Kidney (tissue), 14 donors: ENCODE measurements around the gene SARS1. TPM values are rescaled to one million over a fixed set of nuclear protein-coding genes. Genes with fewer than 3 reads are reported as not detected.

Source experiments
- DNase-seq, 5 donors: peaks; one replicate each; pipeline ENCODE4 v3.0.0-alpha.2; 2013 to 2020
- FAIRE-seq: peaks from 2 replicates; lab custom pipeline; 2012; peaks lifted over from hg19 to GRCh38; lab: Jason Lieb, UNC
- H3K27ac ChIP-seq, 2 donors: one replicate each; pipeline ENCODE4 v1.7.0; 2013; ENCODE audit warnings: low read depth in 2 of 2, low read length in 2 of 2, inconsistent platforms in 1 of 2
- H3K27me3 ChIP-seq: one replicate; pipeline ENCODE4 v1.7.1; 2013; ENCODE audit warnings: low read length, inconsistent platforms; ENCODE audit not compliant: control insufficient read depth, insufficient read depth
- H3K36me3 ChIP-seq, 3 donors: one replicate each; pipeline versions ENCODE4 v1.7.0 to v1.7.1; 2013; ENCODE audit warnings: low read length in 3 of 3, control low read depth in 1 of 3, inconsistent platforms in 1 of 3; ENCODE audit not compliant: insufficient read depth in 3 of 3, control insufficient read depth in 2 of 3
- H3K4me1 ChIP-seq, 3 donors: one replicate each; pipeline versions ENCODE4 v1.7.0 to v1.7.1; 2013; ENCODE audit warnings: low read length in 3 of 3, inconsistent platforms in 1 of 3, low read depth in 1 of 3; ENCODE audit not compliant: control insufficient read depth in 2 of 3, insufficient read depth in 2 of 3
- H3K4me3 ChIP-seq, 3 donors: one replicate each; pipeline versions ENCODE4 v1.7.0 to v1.8.1; 2013; ENCODE audit warnings: low read length in 3 of 3, control low read depth in 1 of 3, inconsistent platforms in 1 of 3
- H3K9ac ChIP-seq, 3 donors: one replicate each; pipeline versions ENCODE4 v1.7.0 to v1.7.1; 2013; ENCODE audit warnings: low read length in 3 of 3, control low read depth in 1 of 3, inconsistent platforms in 1 of 3
- H3K9me3 ChIP-seq, 3 donors: one replicate each; pipeline versions ENCODE4 v1.7.0 to v1.7.1; 2013; ENCODE audit warnings: low read length in 3 of 3, control low read depth in 1 of 3, inconsistent platforms in 1 of 3; ENCODE audit not compliant: control insufficient read depth in 2 of 3, insufficient read depth in 1 of 3
- CTCF ChIP-seq: IDR thresholded peaks from 3 replicates; pipeline ENCODE4 v1.5.1; 2012; ENCODE audit warnings: mild to moderate bottlenecking, moderate library complexity, borderline replicate concordance; ENCODE audit not compliant: insufficient read depth; ENCODE audit errors: extremely low read depth
- intact Hi-C: fragments of 100-400 bp; cut with DNase I; formaldehyde crosslinking; loops from one replicate; pipeline ENCODE4 v1.11.1; 2022
- polyA plus RNA-seq: library from polyadenylated mRNA; stranded (reverse); fragments of 350-450 nt; fragmentation: Illumina TruSeq; extraction: RNeasy Lipid Tissue Mini Kit (QIAGEN cat#74804); gene quantifications from one replicate; pipeline ENCODE4 v1.2.3, GENCODE V29; 2014; ENCODE audit warnings: low read depth, low replicate concordance; ENCODE audit not compliant: insufficient read depth
- total RNA-seq: library from RNA; stranded (reverse); fragmentation: NEBNext Ultra II Directional; extraction: Animal tissue kit (Norgen Biotek cat#: 25700); gene quantifications from one replicate; pipeline ENCODE4 v1.2.1, GENCODE V29; 2021
- donor health status: control.
- donor health status: control.
- donor health status: control.
- donor health status: control.
- donor health status: control.
- donor health status: DM: yes; HTN: yes; CAD: no.
- donor health status: Normal renal cell carcinoma (clear cell type).

The SARS1 gene
- total and polyA plus RNA-seq, 2 donors from 2014 or later, result 114 to 181 TPM

GRCh38 chr1:109256971-109257681, 43.4 kb downstream of the SARS1 start:
- Histone ChIP-seq H3K9ac (no peak overlapping the region), H3K9me3 (no peaks in the 10 kb centered on the region), H3K36me3 (peaks cover 0 to 2% (median 0%) of the 10 kb centered on the region in 3 donors), H3K27ac (no peak overlapping the region), H3K4me3 (no peak overlapping the region), H3K27me3 (no peaks in the 10 kb centered on the region), H3K4me1 (peaks cover 0 to 30% (median 17%) of the 10 kb centered on the region in 3 donors)
- TF ChIP-seq CTCF, result no peak
- intact Hi-C loops, result no loop called here
- FAIRE-seq, result no peak
- DNase-seq, result peak in 2 of 5 donors; percentile 43 to 45

- H3K27ac ChIP-seq, result no peak overlapping the region
- TF ChIP-seq CTCF, result no peak
- intact Hi-C loops, result no loop called here
- H3K9ac ChIP-seq, result no peak overlapping the region
- DNase-seq, result peak; percentile 50 to 69 (median 66)
- FAIRE-seq, result no peak
- H3K4me3 ChIP-seq, result no peak overlapping the region
- peaks cover 0 to 27% (median 17%) of the 10 kb centered on the region in 3 donors for H3K4me1 ChIP-seq
- H3K36me3 ChIP-seq, result peaks cover 0 to 2% (median 0%) of the 10 kb centered on the region in 3 donors
- H3K9me3 ChIP-seq, result no peaks in the 10 kb centered on the region
- no peaks in the 10 kb centered on the region for H3K27me3 ChIP-seq
These were observed 44.1 kb downstream of the SARS1 start for GRCh38 chr1:109257682-109258421.

GRCh38 chr1:109258481-109259466, 45.1 kb downstream of the SARS1 start:
- peaks cover 0 to 2% (median 0%) of the 10 kb centered on the region in 3 donors for H3K36me3 ChIP-seq
- intact Hi-C loops, result no loop called here
- H3K9ac ChIP-seq, result no peak overlapping the region
- DNase-seq (peak in 2 of 5 donors; percentile 58 to 80), FAIRE-seq (no peak)
- no peak for TF ChIP-seq CTCF
- no peak overlapping the region for H3K27ac ChIP-seq
- no peaks in the 10 kb centered on the region for H3K9me3 ChIP-seq
- no peak overlapping the region for H3K4me3 ChIP-seq
- no peaks in the 10 kb centered on the region for H3K27me3 ChIP-seq
- H3K4me1 ChIP-seq, result peaks cover 0 to 18% (median 10%) of the 10 kb centered on the region in 3 donors
